GM06990 (cell line): Measurements from ENCODE around the gene ATG5.
A peak's percentile ranks its signal among the peaks of the same experiment; 100 is the strongest.

Experiments used
- DNase-seq: peaks from one replicate; pipeline ENCODE4 v3.0.0-alpha.2; 2011; ENCODE audit not compliant: insufficient read length; ENCODE audit errors: extremely low read depth
- H3K27me3 ChIP-seq: replicated peaks from 2 replicates; pipeline ENCODE4 v1.6.0; 2011; ENCODE audit warnings: low read length; ENCODE audit not compliant: control insufficient read depth, insufficient read depth
- H3K36me3 ChIP-seq: 2 replicates; pipeline ENCODE4 v1.5.1; 2011; ENCODE audit warnings: low read length; ENCODE audit not compliant: control insufficient read depth, insufficient read depth
- H3K4me3 ChIP-seq: replicated peaks from 2 replicates; pipeline ENCODE4 v1.5.1; 2011; ENCODE audit warnings: low read depth, mild to moderate bottlenecking, control low read depth, low read length
- CTCF ChIP-seq: IDR thresholded peaks from 2 replicates; pipeline ENCODE4 v1.5.1; 2011; ENCODE audit warnings: low read length, control low read depth, mild to moderate bottlenecking, inconsistent platforms; ENCODE audit not compliant: insufficient read depth, poor library complexity, severe bottlenecking

ATG5 gene

GRCh38 chr6:106325336-106326178 lies at the start of gene ATG5:
TSS of gene ATG5 (minus strand) at chr6:106325760. CDS start at chr6:106316208, 9,552 bp downstream.
- peak within 1 kb of the TSS; percentile 81 for H3K4me3 ChIP-seq
- no peaks in the 10 kb centered on the region for H3K36me3 ChIP-seq
- no peaks in the 10 kb centered on the region for H3K27me3 ChIP-seq
- peak; percentile 100 for DNase-seq
- TF ChIP-seq CTCF = no peak

- TF ChIP-seq CTCF = no peak
- H3K4me3 ChIP-seq = no peak overlapping the region
- H3K36me3 ChIP-seq = no peaks in the 10 kb centered on the region
- H3K27me3 ChIP-seq = no peaks in the 10 kb centered on the region
- DNase-seq = no peak
These were observed 48.1 kb upstream of the ATG5 start for GRCh38 chr6:106373502-106374239.

- Histone ChIP-seq H3K4me3 (no peak overlapping the region), H3K36me3 (no peaks in the 10 kb centered on the region), H3K27me3 (no peaks in the 10 kb centered on the region)
- no peak for DNase-seq
- no peak for TF ChIP-seq CTCF
These were observed 47.4 kb upstream of the ATG5 start for GRCh38 chr6:106372838-106373501.

- Histone ChIP-seq H3K27me3 (no peaks in the 10 kb centered on the region), H3K36me3 (no peaks in the 10 kb centered on the region), H3K4me3 (no peak overlapping the region)
- no peak for DNase-seq
- no peak for TF ChIP-seq CTCF
These were observed 45.1 kb upstream of the ATG5 start for GRCh38 chr6:106370639-106371038.

- DNase-seq = no peak
- TF ChIP-seq CTCF = no peak
- H3K36me3 ChIP-seq = no peaks in the 10 kb centered on the region
- H3K4me3 ChIP-seq = no peak overlapping the region
- no peaks in the 10 kb centered on the region for H3K27me3 ChIP-seq
These were observed 44.2 kb upstream of the ATG5 start for GRCh38 chr6:106369739-106370138.
